GM23248 (cell line): ENCODE results near the gene ADGRA3. TPM values are rescaled to one million over a fixed set of nuclear protein-coding genes. Genes with fewer than 3 reads are reported as not detected.

Source experiments
- DNase-seq: peaks from one replicate; pipeline ENCODE4 v3.0.0-alpha.2; 2015
- H2AFZ ChIP-seq: fragments of 200-600 bp; sonication (generic); 2 replicates; pipeline ENCODE4 v1.6.1; 2016; ENCODE audit warnings: antibody characterized with exemption
- H3F3A ChIP-seq: fragments of 200-600 bp; sonication (generic); 2 replicates; pipeline ENCODE4 v1.6.1; 2016; ENCODE audit warnings: mild to moderate bottlenecking, antibody characterized with exemption, mixed run types; ENCODE audit not compliant: insufficient read depth
- H3K27ac ChIP-seq: fragments of 200-600 bp; sonication (generic); 2 replicates; pipeline ENCODE4 v1.5.1; 2016; ENCODE audit warnings: mild to moderate bottlenecking
- H3K27me3 ChIP-seq: fragments of 200-600 bp; sonication (generic); replicated peaks from 2 replicates; pipeline ENCODE4 v1.6.1; 2016; ENCODE audit warnings: mild to moderate bottlenecking; ENCODE audit not compliant: insufficient read depth
- H3K36me3 ChIP-seq: fragments of 200-600 bp; sonication (generic); 2 replicates; pipeline ENCODE4 v1.6.1; 2016; ENCODE audit warnings: low read depth, mild to moderate bottlenecking
- H3K4me1 ChIP-seq: fragments of 200-600 bp; sonication (generic); 2 replicates; pipeline ENCODE4 v1.6.1; 2016; ENCODE audit warnings: mild to moderate bottlenecking; ENCODE audit not compliant: insufficient read depth
- H3K4me2 ChIP-seq: fragments of 200-600 bp; sonication (generic); one replicate; pipeline ENCODE4 v1.6.1; 2016; ENCODE audit warnings: mild to moderate bottlenecking; ENCODE audit not compliant: unreplicated experiment
- H3K4me3 ChIP-seq: fragments of 200-600 bp; sonication (generic); 2 replicates; pipeline ENCODE4 v1.5.1; 2016; ENCODE audit warnings: mild to moderate bottlenecking
- H3K79me2 ChIP-seq: fragments of 200-600 bp; sonication (generic); 2 replicates; pipeline ENCODE4 v1.6.1; 2016; ENCODE audit warnings: mild to moderate bottlenecking; ENCODE audit not compliant: insufficient read depth
- H3K9ac ChIP-seq: fragments of 200-600 bp; sonication (generic); 2 replicates; pipeline ENCODE4 v1.6.1; 2016; ENCODE audit warnings: mild to moderate bottlenecking
- H3K9me2 ChIP-seq: fragments of 200-600 bp; sonication (generic); 2 replicates; pipeline ENCODE4 v1.6.1; 2016; ENCODE audit warnings: mixed run types, mild to moderate bottlenecking, moderate library complexity; ENCODE audit not compliant: insufficient read depth
- H3K9me3 ChIP-seq: fragments of 200-600 bp; sonication (generic); one replicate; pipeline ENCODE4 v1.6.1; 2017; ENCODE audit warnings: low read depth
- H4K20me1 ChIP-seq: fragments of 200-600 bp; sonication (generic); 2 replicates; pipeline ENCODE4 v1.6.0; 2016; ENCODE audit not compliant: insufficient read depth
- EZH2 ChIP-seq: fragments of 200-600 bp; sonication (generic); IDR thresholded peaks from 2 replicates; pipeline ENCODE4 v1.6.1; 2018; ENCODE audit warnings: antibody characterized with exemption, mild to moderate bottlenecking; ENCODE audit not compliant: insufficient read depth, poor library complexity, severe bottlenecking
- EZH2phosphoT487 ChIP-seq: fragments of 200-600 bp; sonication (generic); IDR thresholded peaks from 2 replicates; pipeline ENCODE4 v1.6.1; 2018; ENCODE audit warnings: antibody characterized with exemption, moderate library complexity, mild to moderate bottlenecking, low read depth; ENCODE audit not compliant: insufficient read depth
- WGBS, 2 experiments: methylation state at CpG; one replicate each; pipeline ENCODE4 v1.1.6; 2015 to 2017; ENCODE audit warnings: low lambda C conversion rate in 2 of 2, low coverage in 1 of 2; ENCODE audit errors: missing lambda C conversion rate in 2 of 2; 5-methylcytosine and 5-hydroxymethylcytosine counted together
- in situ Hi-C: fragments of 300-500 bp; cut with MboI; formaldehyde crosslinking; loops from 2 replicates; pipeline ENCODE4 v1.15.0; 2020
- polyA plus RNA-seq: library from polyadenylated mRNA; unstranded; fragments of >200 nt; fragmentation: Nextera tagmentation; extraction: Ambion mirVana; gene quantifications from 2 replicates; pipeline ENCODE4 v1.2.1, GENCODE V29; 2016
- total RNA-seq: library from RNA; depleted of rRNA; stranded (reverse); fragments of >200 nt; shearing (Covaris generic); gene quantifications from 2 replicates; pipeline ENCODE4 v1.2.3, GENCODE V29; 2014; rRNA removed

The ADGRA3 gene
- total and polyA plus RNA-seq, 2 experiments from 2014 or later: 1.1 to 7.8 TPM

GRCh38 chr4:22343606-22344005, 172.3 kb downstream of the ADGRA3 start:
- 72% methylated on average over 2 of the region's 2 CpGs for WGBS, 2 experiments
- Histone ChIP-seq H3K4me3 (no peak overlapping the region), H4K20me1 (no peaks in the 10 kb centered on the region)

GRCh38 chr4:22339491-22339890, 176.4 kb downstream of the ADGRA3 start:
- Histone ChIP-seq H3K9me3 (no peaks in the 10 kb centered on the region), H3F3A (no peaks in the 10 kb centered on the region), H3K9ac (no peak overlapping the region), H3K9me2 (no peaks in the 10 kb centered on the region), H2AFZ (no peak overlapping the region), H3K4me2 (no peak overlapping the region), H3K4me1 (no peaks in the 10 kb centered on the region), H3K27me3 (no peaks in the 10 kb centered on the region), H3K36me3 (no peaks in the 10 kb centered on the region), H4K20me1 (no peaks in the 10 kb centered on the region), H3K79me2 (no peaks in the 10 kb centered on the region), H3K27ac (no peak overlapping the region), H3K4me3 (no peak overlapping the region)
- WGBS, 2 experiments: 42 to 50% methylated on average over 5 of the region's 5 CpGs
- no peak for DNase-seq
- no peak for TF ChIP-seq EZH2
- no peak for TF ChIP-seq EZH2phosphoT487
- in situ Hi-C loops: no loop called here

More at GRCh38 chr4:22343606-22344005, 172.3 kb downstream of the ADGRA3 start:
- peaks cover 7% of the 10 kb centered on the region for H3K4me1 ChIP-seq
- no peak overlapping the region for H2AFZ ChIP-seq
- no peaks in the 10 kb centered on the region for H3K27me3 ChIP-seq
- no peaks in the 10 kb centered on the region for H3K36me3 ChIP-seq
- H3F3A ChIP-seq: peaks cover 5% of the 10 kb centered on the region; the same call in 1 of the 2 replicates
- no peak overlapping the region for H3K4me2 ChIP-seq
- no peaks in the 10 kb centered on the region for H3K9me3 ChIP-seq
- DNase-seq: no peak
- no peak overlapping the region for H3K9ac ChIP-seq
- H3K79me2 ChIP-seq: no peaks in the 10 kb centered on the region
- H3K9me2 ChIP-seq: no peaks in the 10 kb centered on the region
- TF ChIP-seq EZH2: no peak
- TF ChIP-seq EZH2phosphoT487: no peak
- in situ Hi-C loops: no loop called here
- no peak overlapping the region for H3K27ac ChIP-seq

- no peaks in the 10 kb centered on the region for H3K27me3 ChIP-seq
- no peak overlapping the region for H3K4me2 ChIP-seq
- no peaks in the 10 kb centered on the region for H3K4me1 ChIP-seq
- DNase-seq: no peak
- no peak overlapping the region for H2AFZ ChIP-seq
- H4K20me1 ChIP-seq: no peaks in the 10 kb centered on the region
- no peak overlapping the region for H3K27ac ChIP-seq
- H3K9ac ChIP-seq: no peak overlapping the region
- no peaks in the 10 kb centered on the region for H3K36me3 ChIP-seq
- TF ChIP-seq EZH2 (no peak), EZH2phosphoT487 (no peak)
- 92 to 100% methylated on average over 2 of the region's 2 CpGs for WGBS, 2 experiments
- no peaks in the 10 kb centered on the region for H3K9me3 ChIP-seq
- H3K79me2 ChIP-seq: no peaks in the 10 kb centered on the region
- H3K4me3 ChIP-seq: no peak overlapping the region
- no peaks in the 10 kb centered on the region for H3K9me2 ChIP-seq
- no peaks in the 10 kb centered on the region for H3F3A ChIP-seq
- in situ Hi-C loops: no loop called here
These were observed 177.1 kb downstream of the ADGRA3 start for GRCh38 chr4:22338796-22339195.

Other genes starting within 250 kb of the ADGRA3 start
- not detected in 2 replicates for gene GBA3, start 176.9 kb upstream of the ADGRA3 start, total RNA-seq
- gene GBA3, start 176.9 kb upstream of the ADGRA3 start, polyA plus RNA-seq: not detected in 2 replicates